HG02852 (cell line): Measurements from ENCODE around the gene VPS18.

ENCODE experiments used
- ATAC-seq: cut with Tn5 transposase; IDR thresholded peaks from one replicate; pipeline ENCODE4 v1.9.1; 2021; ENCODE audit warnings: mild to moderate bottlenecking, moderate library complexity; ENCODE audit not compliant: unreplicated experiment

VPS18 gene

GRCh38 chr15:40918799-40919392 is 24.6 kb downstream of the VPS18 start:
- ATAC-seq: no peak

GRCh38 chr15:40921949-40922607 is 27.8 kb downstream of the VPS18 start:
- ATAC-seq: no peak

- no peak for ATAC-seq
Observed at GRCh38 chr15:40922608-40923005, 28.4 kb downstream of the VPS18 start.

- no peak for ATAC-seq
Observed at GRCh38 chr15:40923551-40923950, 29.3 kb downstream of the VPS18 start.

GRCh38 chr15:40925495-40925862 is 31.2 kb downstream of the VPS18 start:
- ATAC-seq: no peak

- ATAC-seq: no peak
Observed at GRCh38 chr15:40925863-40926658, 31.8 kb downstream of the VPS18 start.

- ATAC-seq: no peak
Observed at GRCh38 chr15:40926659-40927494, 32.6 kb downstream of the VPS18 start.

- ATAC-seq: no peak
Observed at GRCh38 chr15:40927495-40927872, 33.2 kb downstream of the VPS18 start.

GRCh38 chr15:40927873-40928806 is 33.9 kb downstream of the VPS18 start:
- no peak for ATAC-seq

GRCh38 chr15:40928821-40929659 is 34.8 kb downstream of the VPS18 start, which contains the start of gene DLL4:
TSS of gene DLL4 (plus strand) at chr15:40929340. CDS start at chr15:40929669, 329 bp downstream.
- no peak for ATAC-seq

GRCh38 chr15:40929660-40930429 is 35.6 kb downstream of the VPS18 start:
- ATAC-seq: no peak

- no peak for ATAC-seq
Observed at GRCh38 chr15:40930430-40931299, 36.4 kb downstream of the VPS18 start.

- ATAC-seq: no peak
Observed at GRCh38 chr15:40931300-40932142, 37.3 kb downstream of the VPS18 start.

- no peak for ATAC-seq
Observed at GRCh38 chr15:40932156-40932555, 37.9 kb downstream of the VPS18 start.

- ATAC-seq: no peak
Observed at GRCh38 chr15:40932649-40933516, 38.6 kb downstream of the VPS18 start.

GRCh38 chr15:40933517-40933902 is 39.3 kb downstream of the VPS18 start:
- no peak for ATAC-seq
